ENCODE measurements around the gene PCP4L1.
"Not testable (repeated sequence)": the region's sequence is repeated elsewhere in the genome, so short reads cannot be mapped to it uniquely, and the experiment has no call there.

PCP4L1 gene

DNA sequence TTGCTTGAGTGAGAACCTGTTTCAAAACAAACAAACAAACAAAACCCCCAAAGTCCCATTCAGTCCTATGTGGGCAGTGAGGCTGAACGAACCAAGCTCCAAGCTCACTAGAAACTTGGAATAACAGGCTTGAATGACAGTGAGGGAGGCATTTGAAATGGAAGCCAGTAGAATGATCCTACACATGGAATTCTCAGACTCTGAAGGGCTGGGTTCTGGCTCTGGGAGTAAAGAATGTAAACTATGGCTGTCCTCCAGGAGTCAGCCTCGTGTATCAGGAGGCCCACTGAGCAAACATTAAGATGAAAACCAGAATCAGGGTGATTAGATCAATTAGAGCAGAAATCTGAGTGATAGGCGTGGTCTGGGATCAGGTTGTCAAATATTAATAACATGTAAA, 14.9 kb downstream of the PCP4L1 start:
- DNase-seq, result no peak

DNA sequence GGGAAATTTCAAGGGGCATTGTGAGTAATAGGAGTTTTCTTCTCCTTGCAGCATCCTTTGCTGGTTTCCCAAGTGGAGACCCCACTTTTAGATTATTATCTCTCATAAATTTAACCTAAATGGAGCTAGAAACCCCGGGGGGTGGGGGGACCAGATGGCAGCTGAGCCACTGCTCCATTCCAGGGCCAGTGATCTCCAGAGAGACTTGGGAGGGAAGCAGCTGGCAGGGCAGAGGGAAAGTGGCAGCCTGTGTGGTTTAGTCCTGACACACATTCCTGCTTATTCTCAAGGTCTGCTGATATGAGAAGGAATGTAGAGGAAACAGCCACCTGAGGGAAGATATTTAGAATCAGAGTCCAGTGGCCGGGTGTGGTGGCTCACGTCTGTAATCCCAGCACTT, 16.3 kb downstream of the PCP4L1 start:
- peak; percentile 38 for DNase-seq

DNA sequence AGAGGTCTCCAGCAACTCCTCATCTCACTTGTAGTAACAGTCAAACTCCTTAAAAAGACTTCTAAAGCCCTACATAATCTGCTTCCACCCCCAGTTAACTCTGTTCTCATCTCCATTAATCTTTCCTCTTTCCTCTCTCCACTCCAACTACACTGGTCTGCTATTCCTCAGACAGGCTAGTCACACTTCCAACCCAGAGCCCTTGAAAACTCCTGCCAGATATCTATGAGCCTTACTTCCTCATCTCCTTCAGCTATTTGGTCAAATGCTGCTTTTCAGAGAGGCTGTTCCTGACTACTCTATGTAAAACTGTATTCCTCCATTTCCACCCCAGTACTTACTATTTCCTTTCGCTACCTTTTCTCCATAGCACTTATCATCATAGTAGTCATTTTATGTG, 24.4 kb downstream of the PCP4L1 start:
- no peak for DNase-seq

DNA sequence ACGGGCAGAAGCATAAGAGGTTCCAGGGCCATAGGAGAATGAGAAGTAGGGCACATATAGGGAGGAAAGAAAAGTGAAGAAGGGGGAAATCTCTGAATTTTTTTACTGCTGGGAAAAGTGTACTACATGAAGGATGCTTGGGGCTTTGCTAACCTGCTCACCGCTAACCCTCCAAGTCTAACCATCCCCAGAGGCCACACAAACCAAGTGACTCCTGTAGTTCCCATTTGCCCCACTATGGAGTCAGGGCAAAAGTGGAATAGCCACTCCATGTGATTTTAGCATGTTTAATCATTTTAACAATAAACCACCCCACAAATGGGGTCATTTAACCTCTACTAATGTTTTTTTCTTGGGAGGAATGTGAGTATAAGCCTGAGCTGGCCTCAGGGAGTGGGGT, 26.6 kb downstream of the PCP4L1 start:
- no peak for DNase-seq

DNA sequence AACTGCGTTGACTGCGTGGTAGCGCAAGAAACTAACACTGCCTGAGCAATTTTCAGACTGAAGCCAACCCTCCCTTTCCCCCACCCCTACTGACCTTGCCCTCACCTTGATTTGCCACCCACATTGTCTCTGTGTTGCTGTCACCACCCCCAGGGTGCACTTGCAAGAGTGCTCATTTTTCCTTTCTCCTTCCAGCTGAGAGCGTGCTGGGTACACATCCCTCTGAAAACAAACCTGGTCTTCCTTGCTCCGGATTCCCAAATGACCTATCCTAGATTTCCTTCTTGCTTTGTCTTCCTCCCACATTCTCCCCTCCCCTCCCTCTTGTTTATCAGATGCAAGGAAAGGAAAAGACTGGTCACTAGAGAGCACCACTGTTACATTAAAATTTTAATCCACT, 27.0 kb downstream of the PCP4L1 start:
- DNase-seq, result no peak

DNA sequence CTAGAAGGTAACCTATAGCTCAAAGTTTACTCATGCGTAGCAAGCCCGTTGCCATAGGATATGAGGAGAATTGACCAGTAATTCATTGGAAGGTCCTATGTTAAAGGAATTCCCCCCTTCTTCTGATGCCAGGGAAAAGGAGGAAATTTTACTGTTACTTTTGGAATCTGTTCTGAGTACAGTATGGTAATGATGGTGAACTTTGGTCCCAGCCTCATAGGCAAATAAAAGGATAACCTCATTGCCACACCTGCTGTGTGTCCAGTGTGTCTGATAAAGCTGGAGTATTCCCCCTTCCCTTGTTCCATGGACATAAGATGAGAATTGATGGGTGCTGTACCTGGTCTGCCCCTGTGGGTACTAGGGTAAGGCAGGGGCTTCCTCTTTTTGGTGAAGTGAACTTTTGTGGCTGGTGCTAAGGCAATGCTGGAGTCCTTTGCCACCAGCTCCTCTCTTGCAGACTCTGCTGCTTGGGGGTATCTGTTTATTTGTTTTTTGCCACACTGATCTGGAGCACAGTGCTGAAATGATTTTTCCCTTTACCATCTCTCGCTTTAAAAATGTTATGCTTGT, 29.0 kb downstream of the PCP4L1 start:
- no peak for DNase-seq

DNA sequence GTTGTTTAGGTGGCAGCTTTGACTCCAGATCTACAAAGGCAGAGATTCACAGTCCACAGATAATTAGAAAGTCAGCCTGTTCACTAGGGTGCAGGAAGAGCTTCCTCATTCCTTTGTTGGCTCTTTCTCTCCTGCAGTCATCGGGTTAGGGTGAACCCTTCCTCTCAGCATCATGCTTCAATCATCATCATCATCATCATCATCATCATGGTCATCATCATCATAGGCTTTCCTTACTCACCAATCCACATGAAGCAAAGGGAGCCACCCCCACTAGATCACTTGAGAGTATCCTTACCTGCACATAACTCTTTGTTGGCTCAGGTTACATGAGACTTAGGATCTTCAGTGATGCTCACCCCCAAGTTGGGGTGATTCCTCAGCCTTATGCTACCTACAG, 32.2 kb downstream of the PCP4L1 start:
- DNase-seq, result no peak

DNA sequence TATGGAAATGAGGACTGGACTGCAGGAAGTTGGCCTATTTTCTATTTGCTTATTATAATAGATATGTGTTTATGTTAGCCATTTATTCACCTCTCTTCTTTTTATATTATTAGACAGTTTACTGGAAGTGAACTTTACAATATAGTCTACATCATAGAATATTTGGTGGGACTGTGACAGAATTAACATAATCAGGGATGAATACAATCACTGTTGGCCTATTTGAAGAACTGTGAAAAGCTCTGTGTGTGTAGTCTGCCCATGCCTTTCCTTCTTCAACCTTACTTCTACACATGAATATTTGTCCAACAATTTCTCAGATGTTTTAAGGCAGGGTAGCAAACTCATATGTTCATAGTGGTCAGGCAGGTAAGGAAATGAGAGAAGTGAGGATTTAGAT, 38.9 kb downstream of the PCP4L1 start:
- DNase-seq, result no peak

DNA sequence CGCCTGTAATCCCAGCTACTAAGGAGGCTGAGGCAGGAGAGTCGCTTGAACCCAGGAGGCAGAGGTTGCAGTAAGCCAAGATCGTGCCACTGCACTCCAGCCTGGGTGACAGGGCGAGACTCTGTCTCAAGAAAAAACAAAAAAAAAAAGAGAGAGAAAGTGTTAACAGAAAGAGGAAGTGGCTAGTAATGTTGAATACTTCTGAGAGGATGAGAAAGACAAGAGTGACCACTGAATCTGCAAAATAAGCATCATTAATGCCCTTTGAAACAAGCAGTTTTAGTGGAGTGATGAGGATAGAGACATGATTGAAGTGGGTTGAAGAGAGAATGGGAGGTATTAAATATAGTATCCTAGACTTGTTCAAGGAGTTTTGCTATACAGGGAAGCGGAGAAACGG, 39.6 kb downstream of the PCP4L1 start:
- no peak for DNase-seq

DNA sequence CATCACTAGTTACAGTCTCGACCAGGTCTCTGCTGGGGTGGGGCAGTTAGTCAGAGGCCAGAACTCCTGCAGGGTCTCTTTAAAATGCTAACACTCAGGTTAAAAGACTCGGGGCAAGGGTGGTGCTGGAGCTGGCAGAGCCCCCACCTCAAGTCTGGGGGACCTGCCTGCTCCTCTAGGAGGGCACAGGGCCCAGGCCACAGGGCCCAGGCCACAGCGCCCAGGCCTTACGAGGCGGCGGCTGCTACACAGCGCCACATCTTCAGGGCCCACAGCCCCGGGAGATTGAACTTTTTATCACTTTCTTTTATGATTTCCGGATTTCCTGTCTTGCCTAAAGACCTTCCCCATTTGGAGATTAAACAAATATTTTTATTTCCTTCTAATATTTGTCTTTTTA, 40.8 kb downstream of the PCP4L1 start:
- DNase-seq, result no peak

DNA sequence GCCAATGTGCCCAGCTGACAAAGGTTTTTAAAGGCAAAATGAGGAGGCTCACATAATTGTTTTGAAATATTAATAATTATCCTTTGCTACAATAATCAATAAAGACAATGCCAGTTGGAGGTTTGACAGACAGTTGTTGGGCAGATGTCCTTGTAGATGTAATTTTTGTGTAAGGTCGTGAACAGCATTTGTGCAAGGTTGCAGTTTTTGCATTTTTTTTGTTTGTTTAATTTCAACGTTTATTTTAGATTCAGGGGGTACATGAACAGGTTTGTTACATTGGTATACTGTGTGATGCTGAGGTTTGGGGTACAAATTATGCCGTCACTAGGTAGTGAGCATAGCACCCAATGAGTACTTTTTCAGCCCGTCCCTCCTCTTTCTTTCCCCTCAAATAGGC, 41.9 kb downstream of the PCP4L1 start:
- no peak for DNase-seq

DNA sequence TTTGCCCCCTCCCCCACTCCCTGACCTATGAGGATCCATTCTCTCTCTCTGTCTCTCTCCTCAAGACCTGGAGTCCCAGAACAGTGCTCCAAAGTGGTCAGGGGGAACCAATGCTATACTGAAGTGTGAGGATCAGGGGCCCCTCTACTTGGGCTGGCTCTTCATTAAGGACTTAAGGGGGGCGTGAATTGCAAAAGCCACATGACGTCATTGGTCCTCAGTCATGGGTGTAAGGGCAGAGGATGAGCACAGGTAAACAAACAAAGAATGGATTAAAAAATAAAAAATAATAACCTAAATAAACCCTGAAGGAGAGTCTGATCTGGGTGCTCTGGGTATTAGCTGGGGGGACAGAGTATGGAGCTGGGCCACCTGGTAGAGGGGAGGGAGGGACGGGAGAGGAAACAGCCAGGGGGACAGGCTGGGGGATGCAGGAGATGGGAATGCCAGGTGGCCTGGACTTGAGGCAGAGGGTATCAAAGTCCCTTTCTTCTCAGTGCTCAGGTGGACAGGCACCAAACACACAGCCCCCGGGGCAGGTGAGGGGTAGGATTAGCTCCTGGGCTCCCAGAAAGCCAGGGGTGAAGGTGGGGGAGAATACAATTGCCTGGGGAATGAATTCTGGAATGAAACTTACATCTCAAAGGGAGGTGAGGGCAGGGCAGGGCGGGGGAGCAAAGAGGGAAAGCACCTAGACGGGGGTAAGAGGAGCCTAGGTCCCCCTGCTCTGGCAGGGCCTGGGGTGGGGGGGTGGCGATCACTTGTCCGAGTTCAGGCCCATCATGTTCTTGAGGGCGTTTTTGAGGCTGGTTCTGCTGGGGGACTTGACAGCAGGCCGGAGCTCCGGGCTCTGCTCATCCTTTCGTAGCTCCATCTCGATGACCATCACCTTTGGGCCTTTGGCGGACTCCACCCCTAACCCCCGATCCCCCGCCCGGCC, 46.7 kb downstream of the PCP4L1 start:
- DNase-seq, result no peak

DNA sequence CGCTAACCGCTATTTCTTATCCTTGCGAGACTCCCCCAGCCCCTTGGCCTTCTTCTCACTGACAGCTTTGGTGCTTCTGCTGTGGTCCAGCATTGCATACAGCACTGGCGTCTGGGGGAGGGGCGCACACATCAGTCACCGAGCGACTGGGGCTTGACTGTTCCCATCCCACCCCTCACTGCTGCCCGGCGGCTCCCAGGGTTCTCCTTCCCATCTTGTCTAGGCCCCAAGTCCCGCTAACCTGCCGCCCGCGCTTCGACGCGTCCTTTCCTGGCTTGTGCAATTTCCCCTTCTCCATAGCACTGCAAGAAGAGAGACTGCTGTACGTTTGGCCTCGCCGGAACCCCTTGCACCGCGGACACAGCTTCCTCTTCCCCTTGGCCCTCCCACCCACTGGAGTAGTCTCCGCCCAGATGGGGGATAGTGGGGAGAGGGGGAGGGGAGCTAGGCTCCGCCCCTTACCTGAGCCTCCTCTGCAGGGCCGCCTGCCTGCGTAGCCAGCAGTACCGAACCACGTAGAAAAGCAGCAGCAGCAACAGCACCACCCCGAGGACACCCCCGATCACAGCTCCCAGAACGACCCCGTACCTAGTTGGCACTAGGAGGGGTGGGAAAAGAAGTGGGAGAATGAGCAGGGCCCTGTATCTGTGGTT, 47.4 kb downstream of the PCP4L1 start:
- DNase-seq, result peak; percentile 82

DNA sequence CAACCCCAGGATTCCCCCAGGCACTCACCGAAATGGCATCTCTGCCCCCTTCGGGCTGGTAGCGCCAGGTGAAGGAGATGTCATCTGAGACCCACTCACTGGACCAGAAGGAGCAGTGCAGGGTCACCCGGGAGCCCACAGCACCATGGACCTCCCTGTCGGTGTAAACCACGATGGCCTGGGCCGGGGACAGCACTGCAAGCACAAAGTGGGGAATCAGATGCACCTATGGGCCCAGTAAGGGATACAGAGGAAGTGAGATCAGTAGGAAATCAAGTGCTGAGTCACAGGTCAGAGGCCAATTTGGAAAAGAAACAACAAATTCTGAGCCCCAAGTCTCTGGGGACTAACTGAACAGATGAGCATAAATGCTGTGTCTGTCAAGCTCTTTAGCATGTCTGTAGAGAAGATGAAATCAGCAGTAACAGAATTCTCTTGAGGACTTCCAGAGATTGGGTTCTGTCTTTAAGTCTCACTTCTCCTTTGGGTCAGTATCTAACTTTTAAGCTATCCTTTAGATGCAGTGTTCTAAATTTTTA, 48.8 kb downstream of the PCP4L1 start:
- no peak for DNase-seq

DNA sequence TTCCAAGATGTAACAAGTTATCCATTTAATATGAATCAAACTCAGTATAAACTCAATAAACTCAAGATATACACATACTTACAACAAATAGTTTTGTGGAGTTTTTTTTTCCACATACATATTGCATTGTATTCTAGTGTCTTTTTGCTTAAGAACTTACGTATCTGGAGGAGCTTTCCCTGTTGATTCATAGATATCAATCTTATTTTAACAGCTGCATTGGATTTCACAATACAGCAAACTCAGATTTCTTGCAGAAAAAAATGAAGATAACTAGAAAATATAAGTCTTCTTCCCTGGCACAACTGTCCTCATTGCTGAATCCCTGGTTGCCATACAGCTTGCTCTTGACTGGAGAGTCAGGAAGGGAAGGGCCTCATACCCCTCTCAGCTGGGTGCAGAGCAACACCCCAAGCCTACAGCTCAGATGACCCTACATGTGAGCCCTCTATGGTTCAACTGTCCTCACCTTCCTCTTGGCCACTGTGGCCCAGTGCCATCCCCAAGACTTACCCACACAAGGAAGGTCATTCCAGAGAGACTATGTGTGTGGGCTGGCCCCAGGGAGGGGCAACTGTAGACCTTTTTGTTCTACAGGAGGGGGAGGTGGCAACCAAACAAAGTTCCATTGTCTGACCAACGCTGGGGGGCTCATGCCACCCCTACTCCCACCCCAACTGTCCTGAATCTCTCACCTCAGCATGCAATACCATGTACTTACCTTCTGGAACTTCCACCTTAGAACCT, 49.5 kb downstream of the PCP4L1 start:
- DNase-seq, result no peak

DNA sequence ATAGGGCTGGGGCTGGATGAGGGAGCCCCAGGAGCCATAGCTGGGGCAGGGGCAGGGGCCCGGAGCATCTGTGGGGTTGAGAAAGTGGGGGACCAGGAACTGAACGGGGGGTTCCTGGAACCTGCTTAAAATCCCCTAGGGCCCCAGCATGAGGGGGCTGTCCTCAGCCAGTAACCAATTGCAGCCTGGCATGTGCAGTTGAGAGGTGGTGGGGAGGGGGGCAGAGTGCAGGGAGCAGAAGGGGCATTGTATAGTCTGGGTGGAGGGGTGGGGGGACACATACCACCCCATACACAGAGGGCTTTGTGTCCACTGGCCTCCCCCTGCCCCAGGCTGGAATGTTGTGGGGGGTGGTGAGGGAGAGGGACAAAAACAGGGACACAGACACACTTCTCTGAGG, 51.3 kb downstream of the PCP4L1 start, which contains the start of gene MPZ:
Gene MPZ (minus strand): TSS at position 101 of the 400 bp plus-strand sequence. CDS start 63 bp downstream, at position 38.
- DNase-seq, result no peak

DNA sequence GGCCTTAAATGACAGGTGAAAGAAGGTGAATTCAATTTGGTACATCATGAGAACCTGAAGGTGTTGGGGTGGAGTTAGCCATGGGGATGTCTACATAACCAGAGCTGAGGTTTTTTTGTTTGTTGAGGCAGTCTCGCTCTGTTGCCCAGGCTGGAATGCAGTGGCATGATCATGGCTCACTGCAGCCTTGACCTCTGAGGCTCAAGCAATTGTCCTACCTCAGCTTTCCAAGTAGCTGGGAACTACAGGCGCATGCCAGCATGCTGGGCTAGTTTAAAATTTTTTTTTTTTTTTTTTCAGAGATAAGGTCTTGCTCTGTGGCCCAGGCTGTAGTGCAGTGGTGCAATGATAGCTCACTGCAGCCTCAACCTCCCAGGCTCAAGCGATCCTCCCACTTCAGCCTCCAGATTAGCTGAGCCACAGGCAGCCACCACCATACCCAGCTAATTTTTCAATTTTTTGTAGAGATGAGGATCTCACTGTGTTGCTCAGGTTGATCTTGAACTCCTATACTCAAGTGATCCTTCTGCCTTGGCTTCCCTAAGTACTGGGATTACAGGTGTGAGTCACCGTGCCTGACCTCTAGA, 53.1 kb downstream of the PCP4L1 start:
- DNase-seq, result no peak

DNA sequence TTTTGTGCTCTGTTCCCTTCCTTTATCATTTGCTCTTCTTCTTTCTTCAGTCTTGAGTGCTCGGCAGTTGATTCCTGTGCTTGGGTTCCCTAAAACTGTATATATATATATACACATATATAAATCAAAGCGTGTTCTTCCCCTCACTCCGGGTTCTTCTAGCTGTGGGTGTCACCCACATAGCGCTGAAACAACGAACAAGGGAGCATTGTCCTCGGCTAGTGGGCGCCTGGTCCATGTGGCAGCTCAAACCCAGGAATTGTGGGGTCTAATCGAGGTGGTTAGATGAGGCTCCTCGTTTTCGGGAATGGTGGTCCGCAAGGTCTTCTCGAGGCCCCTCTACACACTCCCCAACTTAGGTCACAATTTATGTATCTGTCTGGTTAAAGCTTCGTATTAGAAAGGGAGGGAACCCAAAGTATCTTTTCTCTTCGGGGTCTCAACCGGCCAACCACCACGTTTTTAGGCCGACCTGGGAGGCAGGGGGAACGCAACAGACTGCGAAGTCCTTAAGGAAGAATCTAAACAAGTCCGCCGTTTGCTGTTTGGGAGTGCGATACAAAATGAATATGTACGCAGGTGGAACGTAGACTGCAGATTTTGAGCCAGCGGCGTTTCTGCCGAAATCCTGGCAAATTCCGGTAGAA, 55.1 kb downstream of the PCP4L1 start:
- DNase-seq, result no peak

DNA sequence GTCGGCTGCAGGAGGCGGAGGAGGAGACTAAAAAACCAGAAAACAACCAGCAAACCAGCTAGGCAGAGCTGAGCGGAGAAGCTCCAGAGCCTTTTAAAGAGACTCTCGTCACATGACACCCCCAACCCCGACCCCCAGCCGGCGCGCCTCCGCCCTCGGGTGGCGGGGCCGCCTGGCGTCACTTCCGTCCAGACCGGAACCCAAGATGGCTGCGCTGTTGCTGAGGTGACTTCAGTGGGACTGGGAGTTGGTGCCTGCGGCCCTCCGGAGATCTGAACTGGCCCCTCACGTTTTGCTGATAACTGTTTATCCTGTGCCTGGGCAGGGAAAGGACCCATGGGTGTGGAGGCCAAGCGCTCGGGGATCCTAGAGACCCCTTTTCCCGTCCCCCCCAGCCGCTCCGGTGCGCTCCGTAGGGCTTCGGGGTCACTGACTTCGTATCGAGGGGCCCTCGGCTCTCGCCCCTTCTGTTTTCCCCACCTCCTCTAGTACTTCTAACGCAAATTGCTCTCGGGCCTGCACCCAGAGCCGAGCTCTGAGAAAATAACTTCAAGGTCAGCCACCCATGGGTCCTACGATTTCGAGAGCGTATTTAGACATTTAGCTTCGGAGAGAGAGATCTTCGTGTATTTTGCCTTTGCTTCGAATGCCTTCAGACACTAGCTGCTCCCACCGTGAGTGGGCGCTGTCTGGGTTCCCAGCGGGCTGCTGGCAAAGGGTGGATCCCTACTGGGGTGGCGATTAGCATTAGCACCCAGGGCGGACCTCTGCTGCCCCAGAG, 55.8 kb downstream of the PCP4L1 start, which contains the start of gene SDHC:
Gene SDHC (plus strand): TSS at position 181 of the 781 bp plus-strand sequence. CDS start 25 bp downstream, at position 206.
- DNase-seq, result peak; percentile 96

DNA sequence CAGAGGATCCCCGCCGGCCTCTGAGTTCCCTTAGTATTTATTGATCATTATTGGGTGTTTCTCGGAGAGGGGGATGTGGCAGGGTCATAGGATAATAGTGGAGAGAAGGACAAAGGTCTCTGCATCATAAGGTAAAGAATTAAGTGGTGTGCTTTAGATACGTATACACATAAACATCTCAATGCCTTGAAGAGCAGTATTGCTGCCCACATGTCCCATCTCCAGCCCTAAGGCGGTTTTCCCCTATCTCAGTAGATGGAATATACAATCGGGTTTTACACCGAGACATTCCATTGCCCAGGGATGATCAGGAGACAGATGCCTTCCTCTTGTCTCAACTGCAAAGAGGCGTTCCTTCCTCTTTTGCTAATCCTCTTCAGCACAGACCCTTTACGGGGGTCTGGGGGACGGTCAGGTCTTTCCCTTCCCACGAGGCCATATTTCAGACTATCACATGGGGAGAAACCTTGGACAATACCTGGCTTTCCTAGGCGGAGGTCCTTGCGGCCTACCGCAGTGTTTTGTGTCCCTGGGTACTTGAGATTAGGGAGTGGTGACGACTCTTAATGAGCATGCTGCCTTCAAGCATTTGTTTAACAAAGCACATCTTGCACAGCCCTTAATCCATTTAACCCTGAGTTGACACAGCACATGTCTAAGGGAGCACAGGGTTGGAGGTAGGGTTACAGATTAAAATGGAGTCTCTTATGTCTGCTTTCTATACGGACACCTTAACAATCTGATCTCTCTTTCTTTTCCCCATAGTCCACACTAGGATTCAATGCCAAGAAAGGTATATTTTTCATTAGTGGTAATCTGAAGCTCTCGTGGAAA, 57.5 kb downstream of the PCP4L1 start:
- DNase-seq, result not testable (repeated sequence)

Measured in retina (tissue), 1 donor.